Activated naive CD8-positive, alpha-beta T cell treated with anti-CD3 and anti-CD28 coated beads, Interleukin-2, amount 10 ng/mL, durations not matched to agents 7 days and 5 days (primary cell): ENCODE measurements around the gene PHPT1. TPM values are rescaled to one million over a fixed set of nuclear protein-coding genes. Genes with fewer than 3 reads are reported as not detected.

Source experiments
- ATAC-seq: fragments of 150-1000 bp; cut with Tn5 transposase; one replicate; pipeline ENCODE4 v1.10.0; 2021; ENCODE audit warnings: low read depth, moderate library complexity
- POLR2A ChIA-PET: fragments of 350-600 bp; sonication (Branson Sonifier 250); formaldehyde crosslinking; loops from one replicate; lab custom pipeline; 2021; ENCODE audit warnings: antibody characterized with exemption; lab: Charles Lee
- DNase-seq: peaks from one replicate; pipeline ENCODE4 v3.0.0; 2021
- H3K27ac Mint-ChIP-seq: one replicate; pipeline ENCODE4 v1.8.0; 2022; ENCODE audit warnings: mild to moderate bottlenecking, mixed read lengths
- H3K27me3 Mint-ChIP-seq: one replicate; pipeline ENCODE4 v1.8.0; 2022; ENCODE audit warnings: mild to moderate bottlenecking, moderate library complexity, mixed read lengths
- H3K36me3 Mint-ChIP-seq: one replicate; pipeline ENCODE4 v1.8.0; 2021; ENCODE audit warnings: mild to moderate bottlenecking, mixed read lengths
- H3K4me1 Mint-ChIP-seq: one replicate; pipeline ENCODE4 v1.8.0; 2021; ENCODE audit warnings: mixed read lengths
- H3K4me3 Mint-ChIP-seq: one replicate; pipeline ENCODE4 v1.8.0; 2022; ENCODE audit warnings: mild to moderate bottlenecking, moderate library complexity, mixed read lengths
- H3K9me3 Mint-ChIP-seq: one replicate; pipeline ENCODE4 v1.8.0; 2021; ENCODE audit warnings: mixed read lengths
- total RNA-seq, 2 experiments: library from RNA; stranded (reverse); gene quantifications; one replicate each; pipeline ENCODE4 v1.2.3, GENCODE V29; 2021

Gene PHPT1
- total RNA-seq, 2 experiments from 2014 or later = 80.5 to 89.0 TPM

- Mint-ChIP-seq H3K27ac (peak overlapping the region; percentile 70), H3K4me1 (peaks cover 36% of the 10 kb centered on the region)
- POLR2A ChIA-PET = interaction anchor here (0.6 to 2.4 kb wide), 18 partner anchors 9 to 184 kb away, joined by 3 to 14 read pairs (median 6); partner anchors contain the start of genes AJM1, CCDC183, FBXW5 and PAXX
Observed at GRCh38 chr9:136808075-136808805, 41.0 kb upstream of the PHPT1 start.

GRCh38 chr9:136808806-136809158 lies 40.4 kb upstream of the PHPT1 start:
- POLR2A ChIA-PET = interaction anchor here (2.0 to 2.4 kb wide), 5 partner anchors 9 to 81 kb away, joined by 5 to 14 read pairs (median 9); partner anchors contain the start of genes AJM1 and TMEM141
- peak overlapping the region; percentile 82 for H3K4me3 Mint-ChIP-seq
- H3K9me3 Mint-ChIP-seq = no peaks in the 10 kb centered on the region
- peaks cover 41% of the 10 kb centered on the region for H3K4me1 Mint-ChIP-seq
- peaks cover 15% of the 10 kb centered on the region for H3K36me3 Mint-ChIP-seq
- no peak for DNase-seq
- H3K27ac Mint-ChIP-seq = peak overlapping the region; percentile 70
- no peak for ATAC-seq
- no peaks in the 10 kb centered on the region for H3K27me3 Mint-ChIP-seq

More at GRCh38 chr9:136808075-136808805, 41.0 kb upstream of the PHPT1 start:
- Mint-ChIP-seq H3K27me3 (no peaks in the 10 kb centered on the region), H3K4me3 (peak overlapping the region; percentile 82), H3K36me3 (peaks cover 10% of the 10 kb centered on the region), H3K9me3 (no peaks in the 10 kb centered on the region)
- DNase-seq (no peak), ATAC-seq (peak; percentile 38)

GRCh38 chr9:136814725-136815421 lies 34.3 kb upstream of the PHPT1 start:
- H3K27ac Mint-ChIP-seq = peak overlapping the region; percentile 79
- POLR2A ChIA-PET = interaction anchor here (0.7 kb wide), 1 partner anchor 21 kb away, joined by 4 read pairs; no protein-coding TSS in a partner anchor
- DNase-seq (no peak), ATAC-seq (no peak)
- H3K27me3 Mint-ChIP-seq = no peaks in the 10 kb centered on the region
- H3K4me3 Mint-ChIP-seq = peak overlapping the region; percentile 39
- peaks cover 36% of the 10 kb centered on the region for H3K4me1 Mint-ChIP-seq
- H3K9me3 Mint-ChIP-seq = no peaks in the 10 kb centered on the region
- H3K36me3 Mint-ChIP-seq = peaks cover 25% of the 10 kb centered on the region

GRCh38 chr9:136815422-136815782 lies 33.8 kb upstream of the PHPT1 start:
- Mint-ChIP-seq H3K9me3 (no peaks in the 10 kb centered on the region), H3K4me1 (peaks cover 33% of the 10 kb centered on the region), H3K27ac (no peak overlapping the region), H3K27me3 (no peaks in the 10 kb centered on the region), H3K36me3 (peaks cover 25% of the 10 kb centered on the region), H3K4me3 (no peak overlapping the region)
- POLR2A ChIA-PET = no interaction called here
- DNase-seq (no peak), ATAC-seq (no peak)

- Mint-ChIP-seq H3K36me3 (peaks cover 5% of the 10 kb centered on the region), H3K9me3 (no peaks in the 10 kb centered on the region), H3K27me3 (no peaks in the 10 kb centered on the region), H3K4me1 (peaks cover 3% of the 10 kb centered on the region), H3K27ac (no peak overlapping the region), H3K4me3 (no peak overlapping the region)
- ATAC-seq (peak; percentile 19), DNase-seq (no peak)
- POLR2A ChIA-PET = interaction anchor here (1.1 kb wide), 1 partner anchor 14 kb away, joined by 5 read pairs; the partner anchor contains the start of gene RABL6
Observed at GRCh38 chr9:136820971-136821825, 28.0 kb upstream of the PHPT1 start.

- no peak for DNase-seq
- no peak overlapping the region for H3K27ac Mint-ChIP-seq
- no peak for ATAC-seq
- no peaks in the 10 kb centered on the region for H3K9me3 Mint-ChIP-seq
- POLR2A ChIA-PET = interaction anchor here (0.6 kb wide), 2 partner anchors 202 to 593 kb away, joined by 3 to 4 read pairs; no protein-coding TSS in a partner anchor
- H3K27me3 Mint-ChIP-seq = no peaks in the 10 kb centered on the region
- H3K4me3 Mint-ChIP-seq = no peak overlapping the region
- H3K4me1 Mint-ChIP-seq = peaks cover 2% of the 10 kb centered on the region
- H3K36me3 Mint-ChIP-seq = peaks cover 3% of the 10 kb centered on the region
Observed at GRCh38 chr9:136821826-136822544, 27.2 kb upstream of the PHPT1 start.

- peaks cover 1% of the 10 kb centered on the region for H3K36me3 Mint-ChIP-seq
- H3K9me3 Mint-ChIP-seq = no peaks in the 10 kb centered on the region
- no peaks in the 10 kb centered on the region for H3K27me3 Mint-ChIP-seq
Observed at GRCh38 chr9:136823136-136824046, 25.8 kb upstream of the PHPT1 start.

GRCh38 chr9:136824496-136825225 lies 24.5 kb upstream of the PHPT1 start:
- POLR2A ChIA-PET = interaction anchor here (1.5 kb wide), 1 partner anchor 12 kb away, joined by 7 read pairs; no protein-coding TSS in a partner anchor
- Mint-ChIP-seq H3K4me1 (no peaks in the 10 kb centered on the region), H3K27me3 (no peaks in the 10 kb centered on the region), H3K9me3 (no peaks in the 10 kb centered on the region), H3K36me3 (no peaks in the 10 kb centered on the region), H3K27ac (no peak overlapping the region), H3K4me3 (no peak overlapping the region)
- ATAC-seq (no peak), DNase-seq (no peak)

More at GRCh38 chr9:136823136-136824046, 25.8 kb upstream of the PHPT1 start:
- no peak overlapping the region for H3K27ac Mint-ChIP-seq
- no peak overlapping the region for H3K4me3 Mint-ChIP-seq
- POLR2A ChIA-PET = interaction anchor here (0.6 to 1.5 kb wide), 3 partner anchors 11 to 417 kb away, joined by 3 to 7 read pairs (median 3); partner anchors contain the start of gene TUBB4B
- DNase-seq = no peak
- no peaks in the 10 kb centered on the region for H3K4me1 Mint-ChIP-seq
- ATAC-seq = no peak

GRCh38 chr9:136825295-136826187 lies 23.7 kb upstream of the PHPT1 start:
- POLR2A ChIA-PET = interaction anchor here (1.5 kb wide), 1 partner anchor 13 kb away, joined by 7 read pairs; no protein-coding TSS in a partner anchor
- Mint-ChIP-seq H3K4me3 (no peak overlapping the region), H3K27me3 (no peaks in the 10 kb centered on the region), H3K36me3 (no peaks in the 10 kb centered on the region), H3K27ac (no peak overlapping the region), H3K4me1 (no peaks in the 10 kb centered on the region), H3K9me3 (no peaks in the 10 kb centered on the region)
- ATAC-seq = no peak
- no peak for DNase-seq

- DNase-seq (no peak), ATAC-seq (no peak)
- H3K36me3 Mint-ChIP-seq = no peaks in the 10 kb centered on the region
- no peaks in the 10 kb centered on the region for H3K27me3 Mint-ChIP-seq
- no peak overlapping the region for H3K27ac Mint-ChIP-seq
- H3K4me3 Mint-ChIP-seq = no peak overlapping the region
- no peaks in the 10 kb centered on the region for H3K4me1 Mint-ChIP-seq
- H3K9me3 Mint-ChIP-seq = no peaks in the 10 kb centered on the region
- POLR2A ChIA-PET = no interaction called here
Observed at GRCh38 chr9:136826188-136826541, 23.0 kb upstream of the PHPT1 start.
